Neural cell (in vitro differentiated cells): ENCODE data around the gene CXCL6.

Source experiments
- CTCF ChIP-seq: fragments of 450-650 bp; IDR thresholded peaks from 2 replicates; pipeline ENCODE4 v1.5.1; 2014; ENCODE audit warnings: antibody characterized with exemption, mild to moderate bottlenecking, moderate library complexity; ENCODE audit not compliant: poor library complexity, severe bottlenecking
- RAD21 ChIP-seq: fragments of 450-650 bp; conservative IDR thresholded peaks from 2 replicates; pipeline ENCODE4 v1.6.1; 2014; ENCODE audit warnings: antibody characterized with exemption, mild to moderate bottlenecking, moderate library complexity
- TAF1 ChIP-seq: IDR thresholded peaks from 2 replicates; pipeline ENCODE4 v1.6.1; 2012; ENCODE audit warnings: low read depth

- TF ChIP-seq CTCF (no peak), RAD21 (no peak), TAF1 (no peak)
Measured at GRCh38 chr4:73853718-73854473, 17.4 kb downstream of the CXCL6 start.
